Activated naive CD8-positive, alpha-beta T cell treated with anti-CD3 and anti-CD28 coated beads, Interleukin-2, amount 50 U/mL, for 16 hours (primary cell): ENCODE data around the gene MAP3K7.
"Not testable (repeated sequence)": the region's sequence is repeated elsewhere in the genome, so short reads cannot be mapped to it uniquely, and the experiment has no call there.

ENCODE experiments used
- DNase-seq: peaks from one replicate; pipeline ENCODE4 v3.0.0-alpha.2; 2020; ENCODE audit warnings: low read depth, low spot score

MAP3K7 gene

GRCh38 chr6:90578894-90579549 is 7.8 kb downstream of the MAP3K7 start:
- DNase-seq = no peak

- DNase-seq = no peak
Observed at GRCh38 chr6:90575267-90575666, 11.6 kb downstream of the MAP3K7 start.

- DNase-seq = no peak
Observed at GRCh38 chr6:90574610-90575009, 12.3 kb downstream of the MAP3K7 start.

GRCh38 chr6:90573624-90574023 is 13.2 kb downstream of the MAP3K7 start:
- no peak for DNase-seq

GRCh38 chr6:90572856-90573255 is 14.0 kb downstream of the MAP3K7 start:
- DNase-seq = no peak

GRCh38 chr6:90569223-90569622 is 17.6 kb downstream of the MAP3K7 start:
- DNase-seq = no peak

- not testable (repeated sequence) for DNase-seq
Observed at GRCh38 chr6:90567682-90568081, 19.2 kb downstream of the MAP3K7 start.

GRCh38 chr6:90562341-90562740 is 24.5 kb downstream of the MAP3K7 start:
- DNase-seq = not testable (repeated sequence)

- DNase-seq = no peak
Observed at GRCh38 chr6:90559931-90560330, 26.9 kb downstream of the MAP3K7 start.

- no peak for DNase-seq
Observed at GRCh38 chr6:90557006-90557405, 29.9 kb downstream of the MAP3K7 start.

- DNase-seq = no peak
Observed at GRCh38 chr6:90547991-90548390, 38.9 kb downstream of the MAP3K7 start.

GRCh38 chr6:90547079-90547478 is 39.8 kb downstream of the MAP3K7 start:
- DNase-seq = no peak

GRCh38 chr6:90545448-90545847 is 41.4 kb downstream of the MAP3K7 start:
- no peak for DNase-seq

- no peak for DNase-seq
Observed at GRCh38 chr6:90544741-90545140, 42.1 kb downstream of the MAP3K7 start.

- no peak for DNase-seq
Observed at GRCh38 chr6:90544081-90544480, 42.8 kb downstream of the MAP3K7 start.

- DNase-seq = no peak
Observed at GRCh38 chr6:90541221-90541620, 45.7 kb downstream of the MAP3K7 start.

- DNase-seq = no peak
Observed at GRCh38 chr6:90538278-90539046, 48.4 kb downstream of the MAP3K7 start.

- no peak for DNase-seq
Observed at GRCh38 chr6:90537723-90538258, 49.1 kb downstream of the MAP3K7 start.

- DNase-seq = no peak
Observed at GRCh38 chr6:90537027-90537426, 49.8 kb downstream of the MAP3K7 start.

- no peak for DNase-seq
Observed at GRCh38 chr6:90536520-90536919, 50.4 kb downstream of the MAP3K7 start.

GRCh38 chr6:90534337-90535025 is 52.4 kb downstream of the MAP3K7 start:
- DNase-seq = no peak

GRCh38 chr6:90533615-90534336 is 53.1 kb downstream of the MAP3K7 start:
- DNase-seq = no peak
